Frontal cortex (tissue), 1 donor: Measurements from ENCODE around the gene PIEZO1. TPM values are rescaled to one million over a fixed set of nuclear protein-coding genes. Genes with fewer than 3 reads are reported as not detected.

Experiments used
- total RNA-seq: library from RNA; depleted of rRNA; stranded (reverse); fragments of >200 nt; gene quantifications from one replicate; pipeline ENCODE4 v1.2.3, GENCODE V29; 2014

Gene PIEZO1
- total RNA-seq, 1 donor from 2014 or later, result 4.1 TPM

Other genes with a start within 250 kb of the PIEZO1 start
- gene ZC3H18, start 214.8 kb downstream of the PIEZO1 start, total RNA-seq, result 13.9 TPM
- gene IL17C, start 146.6 kb downstream of the PIEZO1 start, total RNA-seq, result not detected
- gene CYBA, start 134.2 kb downstream of the PIEZO1 start, total RNA-seq, result 24.9 TPM
- gene MVD, start 122.1 kb downstream of the PIEZO1 start, total RNA-seq, result 66.0 TPM
- gene SNAI3, start 98.7 kb downstream of the PIEZO1 start, total RNA-seq, result not detected
- 10.2 TPM for gene RNF166, start 78.8 kb downstream of the PIEZO1 start, total RNA-seq
- 15.1 TPM for gene CTU2, start 78.7 kb downstream of the PIEZO1 start, total RNA-seq
- 1.2 TPM for gene CDT1, start 18.6 kb upstream of the PIEZO1 start, total RNA-seq
- gene APRT, start 26.7 kb upstream of the PIEZO1 start, total RNA-seq, result 15.9 TPM
- gene GALNS, start 71.7 kb upstream of the PIEZO1 start, total RNA-seq, result 5.7 TPM
- 26.5 TPM for gene TRAPPC2L, start 71.9 kb upstream of the PIEZO1 start, total RNA-seq
- not detected for gene PABPN1L, start 81.4 kb upstream of the PIEZO1 start, total RNA-seq
- 0.82 TPM for gene CBFA2T3, start 192.0 kb upstream of the PIEZO1 start, total RNA-seq